SIG-M5 treated with dmso at 0.1 percent for 504 hours (cell line): Measurements from ENCODE around the gene AP2A1.

ENCODE experiments used
- DNase-seq: peaks from one replicate; lab custom pipeline; 2025; ENCODE audit not compliant: unreplicated experiment; lab: John Stamatoyannopoulos, UW

The AP2A1 gene

DNA sequence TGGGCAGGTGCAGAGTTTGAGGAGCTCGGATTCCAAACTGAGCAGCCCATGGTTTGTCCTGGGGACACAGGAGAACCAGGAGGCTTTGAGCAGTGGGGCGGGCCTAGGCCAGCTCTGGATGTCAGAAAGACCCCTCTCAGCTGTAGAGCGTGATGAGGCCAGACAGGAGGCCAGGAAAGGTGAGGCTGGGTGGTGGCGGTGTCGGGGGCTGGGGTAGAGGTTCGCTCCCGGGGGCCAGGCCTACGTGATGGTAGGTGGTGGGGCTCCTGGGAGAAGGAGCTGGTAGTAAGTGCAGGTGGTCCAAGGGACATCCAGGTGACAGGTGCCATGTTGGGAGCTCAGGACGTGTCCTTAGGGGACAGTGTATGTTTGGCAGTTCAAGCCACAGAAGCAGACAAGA, 70.6 kb downstream of the AP2A1 start:
- DNase-seq = no peak

DNA sequence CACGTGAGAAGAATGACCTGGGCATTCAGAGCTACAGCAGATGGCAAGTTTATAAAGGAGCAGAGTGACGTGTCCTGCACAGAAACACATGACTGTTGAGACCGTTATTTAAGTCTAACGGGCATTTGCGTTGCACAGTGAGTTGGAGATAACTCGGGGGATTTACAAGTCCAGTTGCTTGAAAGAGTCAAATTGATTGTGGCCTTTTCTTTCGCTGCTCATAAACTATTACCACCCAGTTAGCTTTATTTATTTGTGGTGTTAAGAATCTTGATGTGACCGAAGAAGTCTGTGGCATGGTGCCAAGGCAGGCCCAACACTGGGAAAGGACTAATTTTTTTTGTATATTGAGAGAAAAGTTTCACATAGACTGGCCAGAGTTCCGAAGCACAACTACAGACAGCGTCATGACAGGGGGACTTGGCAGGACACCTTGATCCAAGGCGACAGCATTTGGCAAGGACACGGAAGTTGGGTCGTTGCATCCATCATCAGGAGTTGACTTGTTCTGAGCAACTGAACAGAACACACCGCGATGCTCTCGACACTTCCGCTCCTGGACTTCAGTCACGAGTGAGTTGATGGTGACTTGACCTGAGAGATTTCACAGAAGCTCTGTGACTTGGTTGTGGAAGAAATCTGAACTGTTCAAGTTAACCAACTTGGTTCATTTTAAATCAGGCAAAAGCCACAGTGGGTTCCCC, 72.2 kb downstream of the AP2A1 start:
- DNase-seq = no peak

DNA sequence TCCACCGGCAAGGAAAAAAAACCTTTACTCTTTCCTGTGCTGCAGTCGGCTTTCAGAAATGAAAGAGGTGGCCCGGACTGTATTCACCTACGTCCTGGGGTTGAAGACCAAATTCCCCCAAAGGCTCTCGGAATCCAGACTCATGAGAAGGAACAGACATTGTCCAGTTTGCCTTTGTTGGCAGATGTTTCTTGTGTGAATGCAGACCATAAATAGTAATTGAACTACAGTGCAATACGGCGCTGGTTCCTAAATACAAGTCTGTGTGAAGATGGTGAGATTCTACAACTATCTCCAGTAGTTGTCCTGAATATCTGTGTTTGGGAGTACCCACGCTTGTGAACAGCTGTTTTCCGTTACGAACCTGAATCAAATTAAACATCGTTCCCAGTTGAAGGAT, 72.9 kb downstream of the AP2A1 start:
- no peak for DNase-seq

DNA sequence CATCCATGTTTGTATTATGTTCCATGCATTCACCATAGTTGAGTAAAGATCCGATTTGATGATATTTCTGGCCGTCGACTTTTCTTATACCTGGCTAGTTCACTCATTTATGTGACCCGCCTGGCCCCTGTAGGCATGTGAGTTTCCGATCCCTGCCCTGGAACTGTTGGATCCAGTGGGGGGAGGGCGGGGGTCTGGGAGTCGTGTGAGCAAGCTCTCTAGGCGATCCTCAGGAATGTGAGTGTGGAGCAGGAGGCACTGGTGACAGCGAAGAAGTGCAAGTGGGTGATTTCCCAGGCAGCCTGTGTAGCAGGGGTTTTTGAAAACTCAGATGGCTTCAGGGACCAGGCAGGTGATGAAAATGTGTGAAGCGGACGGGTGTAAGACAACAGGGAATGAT, 73.5 kb downstream of the AP2A1 start:
- DNase-seq = no peak

DNA sequence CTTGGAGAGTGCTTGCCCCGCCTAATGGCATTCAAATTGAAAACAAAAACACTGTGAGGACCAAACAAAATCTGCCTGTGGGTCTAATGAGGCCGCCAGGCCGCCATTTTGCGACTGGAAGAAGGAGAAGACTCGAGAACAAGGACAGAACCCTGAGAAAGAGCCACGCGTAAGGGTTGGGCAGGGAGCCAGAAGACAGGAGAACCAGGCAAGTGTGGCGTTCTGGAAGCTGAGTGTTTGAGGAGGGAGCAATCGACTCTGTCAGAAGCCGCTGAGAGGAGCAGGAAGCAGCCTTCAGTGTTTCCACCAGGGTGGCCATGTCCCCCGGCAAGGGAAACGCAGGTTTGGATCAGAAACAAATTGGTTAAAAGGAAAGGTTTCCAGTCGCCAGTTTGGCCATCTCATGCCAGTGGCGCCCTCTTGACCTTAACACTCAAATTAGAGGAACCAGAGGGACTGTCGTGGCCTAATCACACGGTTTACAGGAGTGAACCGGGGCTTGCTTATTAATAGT, 74.0 kb downstream of the AP2A1 start:
- DNase-seq = no peak

DNA sequence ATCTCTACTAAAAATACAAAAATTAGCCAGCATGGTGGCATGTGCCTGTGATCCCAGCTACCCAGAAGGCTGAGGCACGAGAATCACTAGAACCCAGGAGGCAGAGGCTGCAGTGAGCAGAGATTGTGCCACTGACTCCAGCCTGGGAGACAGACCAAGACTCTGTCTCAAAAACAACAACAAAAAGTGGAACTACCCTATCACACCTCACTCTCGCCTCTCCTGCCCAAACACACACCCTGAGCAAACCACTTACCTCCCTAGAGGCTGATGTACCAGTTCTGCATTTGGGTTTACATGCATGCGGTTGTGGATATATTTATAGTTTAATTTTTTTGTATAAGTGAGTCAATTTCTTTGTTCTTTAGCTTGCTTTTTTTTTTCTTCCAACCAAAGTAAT, 76.5 kb downstream of the AP2A1 start:
- no peak for DNase-seq

DNA sequence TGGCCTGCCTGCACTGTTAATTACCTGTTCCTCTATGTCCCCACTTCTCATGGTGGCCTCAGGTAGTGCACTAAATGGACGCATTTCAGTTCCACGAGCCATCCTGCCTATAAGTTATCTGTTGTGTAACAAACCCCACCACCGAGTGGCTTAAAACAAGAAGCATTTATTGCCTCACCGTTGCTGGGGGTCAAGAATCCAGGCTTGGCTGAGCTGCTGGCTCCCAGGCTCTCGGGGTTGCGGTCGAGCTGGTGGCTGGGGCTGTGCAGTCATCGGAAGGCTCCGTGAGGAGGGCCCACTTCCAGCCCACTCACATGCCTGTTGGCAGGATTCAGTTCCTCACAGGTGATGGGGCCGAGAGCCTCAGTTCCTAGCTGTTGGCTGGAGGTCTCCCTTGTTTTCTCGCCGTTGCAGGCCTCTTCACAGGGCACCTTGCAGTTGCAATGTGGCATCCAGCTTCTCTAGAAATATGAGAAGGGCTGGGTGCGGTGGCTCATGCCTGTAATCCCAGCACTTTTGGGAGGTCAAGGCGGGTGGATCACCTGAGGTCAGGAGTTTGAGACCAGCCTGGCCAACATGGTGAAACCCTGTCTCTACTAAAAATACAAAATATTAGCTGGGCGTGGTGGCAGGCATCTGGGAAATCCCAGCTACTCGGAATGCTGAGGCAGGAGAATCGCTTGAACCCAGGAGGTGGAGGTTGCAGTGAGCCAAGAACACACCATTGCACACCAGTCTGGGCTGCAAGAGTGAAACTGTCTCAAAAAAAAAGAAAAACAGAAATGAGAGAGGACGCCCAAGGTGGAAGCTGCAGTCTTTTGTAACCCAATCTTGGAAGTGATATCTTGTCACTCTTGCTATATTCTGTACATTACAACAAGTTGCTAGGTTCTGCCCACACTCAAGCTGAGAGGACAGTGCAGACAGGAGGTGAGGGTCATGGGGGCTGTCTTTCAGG, 77.6 kb downstream of the AP2A1 start:
- peak; percentile 81 for DNase-seq

DNA sequence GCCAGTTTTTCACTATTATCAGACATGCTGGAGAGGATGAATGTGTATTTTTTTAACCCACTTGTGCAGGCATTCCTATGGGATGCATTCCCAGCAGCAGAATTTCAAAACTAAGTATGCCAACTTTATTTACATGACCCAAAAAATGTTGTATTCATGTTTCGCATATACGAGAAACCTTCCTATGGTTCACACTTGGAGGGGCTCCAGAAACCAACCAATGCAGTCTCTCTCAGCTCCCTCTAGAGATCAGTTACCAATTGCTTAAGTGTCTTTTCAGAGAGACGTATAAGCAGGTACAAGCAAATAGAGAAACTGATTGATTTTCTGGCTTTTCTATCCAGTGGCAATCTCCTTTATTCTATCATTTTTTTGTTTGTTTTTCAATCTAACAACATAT, 78.6 kb downstream of the AP2A1 start:
- no peak for DNase-seq

DNA sequence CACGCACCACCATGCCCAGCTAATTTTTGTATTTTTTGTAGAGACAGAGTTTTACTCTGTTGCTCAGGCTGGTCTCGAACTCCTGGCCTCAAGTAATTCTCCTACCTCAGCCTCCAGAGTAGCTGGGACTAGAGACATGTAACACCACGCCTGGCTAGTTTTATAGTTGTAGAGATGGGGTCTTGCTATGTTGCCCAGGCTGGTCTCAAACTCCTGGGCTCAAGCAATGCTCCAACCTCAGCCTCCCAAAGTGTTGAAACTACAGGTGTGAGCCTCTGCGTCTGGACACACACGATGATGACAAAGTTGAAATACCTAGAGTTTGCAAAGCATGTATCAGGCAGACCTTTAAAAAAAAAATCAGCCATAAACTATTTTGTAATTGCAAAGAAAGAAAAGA, 79.6 kb downstream of the AP2A1 start:
- DNase-seq = no peak

DNA sequence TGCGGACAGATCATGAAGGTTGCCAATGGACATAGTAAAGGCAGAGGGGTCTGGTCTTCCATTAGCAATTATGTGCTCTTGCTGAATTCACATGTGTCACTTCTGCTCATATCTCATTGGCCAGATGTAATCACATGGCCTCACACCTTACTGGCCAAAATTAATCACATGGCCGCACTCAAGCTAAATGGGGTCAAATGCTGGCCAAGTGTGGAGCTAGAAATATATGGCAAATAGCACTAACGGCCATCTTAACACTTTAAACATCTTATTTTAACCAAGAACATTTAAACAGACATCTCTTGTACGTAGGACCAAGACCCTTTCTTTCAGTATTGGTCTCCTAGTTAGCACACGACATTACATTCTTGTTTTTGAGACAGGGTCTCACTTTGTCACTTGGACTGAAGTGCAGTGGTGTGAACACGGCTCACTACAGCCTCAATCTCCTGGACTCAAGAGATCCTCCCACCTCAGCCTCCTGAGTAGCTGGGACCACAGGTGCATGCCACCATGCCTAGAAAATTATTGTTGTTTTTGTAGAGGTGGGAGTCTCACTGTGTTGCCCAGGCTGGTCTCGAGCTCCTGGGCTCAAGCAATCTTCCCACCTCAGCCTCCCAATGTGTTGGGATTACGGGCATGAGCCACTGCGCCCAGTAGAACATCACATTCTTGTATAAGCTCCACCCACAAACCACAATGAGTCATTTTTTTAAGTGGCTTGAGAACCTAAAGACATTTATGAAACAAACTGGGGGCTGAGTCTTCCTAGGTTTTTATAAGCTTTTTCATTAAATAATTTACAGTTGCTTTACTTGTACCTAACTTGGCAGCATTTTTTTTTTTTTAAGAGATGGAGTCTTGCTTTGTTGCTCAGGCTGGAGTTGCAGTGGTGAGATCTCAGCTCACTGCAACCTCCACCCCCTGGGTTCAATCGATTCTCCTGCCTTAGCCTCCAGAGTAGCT, 81.2 kb downstream of the AP2A1 start:
- peak; percentile 74 for DNase-seq

DNA sequence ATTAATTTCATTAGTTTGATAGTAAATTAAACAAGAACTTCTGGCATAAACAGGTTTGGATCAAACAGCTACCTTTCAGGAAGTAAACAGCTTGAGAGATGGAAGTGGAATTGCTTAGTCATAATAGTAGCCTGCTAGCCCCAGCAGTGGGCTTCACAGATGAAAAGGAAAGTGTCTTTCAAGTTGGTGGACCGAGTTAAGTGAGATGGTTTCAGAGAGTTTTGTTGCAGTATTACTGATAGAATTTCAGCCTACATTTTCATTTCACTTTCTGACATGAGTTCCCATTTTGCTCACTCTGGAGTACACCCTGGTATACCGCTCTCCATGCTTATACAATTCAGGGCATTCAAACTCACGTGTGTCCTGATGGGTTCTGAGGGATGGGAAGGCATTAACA, 82.1 kb downstream of the AP2A1 start:
- no peak for DNase-seq

DNA sequence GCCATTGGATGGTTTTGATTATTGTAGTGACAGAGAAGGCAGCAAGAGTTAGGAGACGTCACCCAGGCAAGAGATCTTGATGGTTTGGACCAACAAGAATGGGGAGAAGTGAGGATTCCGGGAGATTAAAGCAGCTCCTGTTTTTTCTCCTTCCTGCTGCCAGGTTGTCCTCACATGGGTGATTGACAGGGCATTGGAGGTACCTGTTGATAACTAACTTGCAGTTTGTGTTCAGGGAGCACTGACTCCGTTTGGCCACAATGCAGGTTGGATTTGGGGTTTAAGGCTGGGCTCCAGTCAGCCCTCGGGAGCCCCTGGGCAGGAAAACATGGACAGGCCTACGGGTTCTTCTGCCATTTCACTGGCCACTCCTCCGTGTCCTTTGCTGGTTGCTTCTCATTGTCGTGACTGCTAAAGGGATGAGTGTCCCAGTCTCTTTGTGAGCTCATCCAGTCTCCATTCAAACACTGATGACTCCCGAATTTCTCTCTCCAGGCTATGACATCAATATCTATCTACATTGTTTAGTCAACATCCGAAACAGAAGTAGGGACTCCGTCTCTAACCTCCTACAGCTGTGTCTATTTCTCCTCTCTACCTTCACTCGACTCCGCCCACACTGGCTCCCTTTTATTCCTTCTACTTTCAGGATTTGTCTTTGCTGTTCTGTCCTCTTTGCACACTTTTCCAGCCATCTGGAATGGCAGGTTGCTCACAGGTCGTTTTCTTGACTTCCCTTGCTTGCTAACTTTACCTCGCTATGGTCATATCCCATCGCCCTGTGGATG, 82.8 kb downstream of the AP2A1 start:
- no peak for DNase-seq

DNA sequence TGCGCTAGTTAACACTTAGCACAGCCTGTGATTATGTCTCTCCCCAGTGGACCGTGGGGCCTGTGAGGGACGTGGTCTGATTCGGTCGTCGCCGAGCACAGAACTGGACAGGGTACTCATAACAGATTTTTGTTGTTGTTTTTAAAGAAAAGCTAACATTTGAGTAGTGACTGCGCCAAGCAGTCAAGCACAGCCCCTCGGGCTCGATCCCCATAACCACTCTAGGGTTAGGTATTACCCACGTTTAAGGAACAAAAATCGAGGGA, 83.4 kb downstream of the AP2A1 start:
- no peak for DNase-seq

DNA sequence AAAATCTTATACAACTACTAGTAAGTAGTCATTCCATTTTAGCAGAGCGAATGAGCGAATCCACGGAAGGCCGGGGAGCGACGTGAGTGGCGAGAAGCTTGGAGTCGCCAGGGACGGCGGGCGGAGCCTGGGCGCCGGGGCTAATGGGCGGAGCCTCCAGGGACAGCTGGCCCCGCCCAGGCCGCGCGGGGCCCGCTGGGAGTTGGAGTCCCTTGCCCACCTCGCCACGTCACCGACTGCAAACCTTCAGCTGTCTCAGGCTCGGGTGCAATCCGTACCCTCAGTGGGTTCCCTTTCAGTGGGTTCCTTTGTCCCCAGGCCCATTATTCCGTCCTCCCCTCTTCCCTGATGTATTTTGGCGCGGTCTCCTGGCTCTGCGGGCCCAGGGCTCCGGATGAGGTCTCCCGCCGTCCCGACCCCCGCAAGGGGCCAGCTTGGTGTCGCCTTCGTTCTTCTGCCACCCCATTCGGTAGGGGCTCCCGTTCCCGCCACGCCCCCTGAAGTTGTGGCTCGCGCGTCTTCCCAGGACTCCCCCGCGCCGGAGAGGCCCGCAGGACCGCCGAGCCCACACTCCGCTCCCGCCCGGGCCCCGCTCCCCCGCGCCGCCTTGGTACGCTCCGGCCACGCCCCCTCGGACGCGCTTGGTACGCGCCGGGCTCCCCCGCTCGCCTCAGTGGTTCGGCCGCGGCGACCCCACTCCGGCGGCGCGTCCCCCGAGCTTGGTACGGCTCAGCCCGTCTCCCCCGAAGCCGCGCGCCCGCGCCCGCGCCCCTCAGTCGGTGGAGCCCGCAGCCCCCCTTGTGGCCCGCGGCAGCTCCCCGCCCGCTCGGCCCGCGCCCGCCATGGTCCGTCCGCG, 83.9 kb downstream of the AP2A1 start, which contains the start of gene PTOV1:
TSS of gene PTOV1 (plus strand) at position 673 of the 856 bp plus-strand sequence.
- DNase-seq = peak; percentile 89

DNA sequence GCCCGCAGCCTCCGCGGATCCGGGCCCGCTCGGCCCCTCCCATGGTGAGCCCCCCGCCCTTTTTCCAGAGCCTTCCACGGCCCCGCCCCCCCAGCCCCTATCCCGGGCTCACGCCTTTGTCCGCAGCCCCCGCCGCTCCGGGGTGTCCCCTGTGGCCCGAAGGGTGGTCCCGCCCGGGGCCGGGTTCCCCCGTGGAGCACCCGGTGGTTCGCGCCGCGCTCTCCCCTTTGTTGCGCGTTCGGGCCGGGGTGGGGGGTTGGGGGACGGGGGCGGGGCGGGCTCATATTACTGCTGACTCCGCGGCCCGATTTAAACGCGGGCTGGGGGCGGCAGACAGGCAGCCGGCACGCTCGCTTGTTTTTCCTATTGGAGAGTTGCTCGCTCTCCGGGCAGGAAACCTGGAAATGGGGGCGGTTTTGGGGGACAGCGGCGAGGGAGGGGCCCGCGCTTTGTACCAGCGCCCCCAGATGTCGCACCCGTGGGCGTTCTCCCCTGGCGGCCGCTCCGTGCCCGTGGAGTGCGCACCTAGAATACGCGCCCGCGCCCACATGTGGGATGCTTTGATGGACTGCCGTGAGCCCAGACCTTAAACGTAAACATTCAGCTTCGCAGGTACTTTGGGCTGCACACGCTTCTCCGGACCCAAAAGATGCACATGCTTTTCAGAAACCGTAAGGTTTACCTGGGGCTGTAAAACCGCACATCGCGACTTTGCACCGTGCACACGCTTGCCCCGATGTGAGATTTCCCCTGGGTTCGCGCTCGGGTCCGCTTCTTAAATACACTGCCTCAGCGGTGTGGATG, 84.9 kb downstream of the AP2A1 start:
- no peak for DNase-seq

DNA sequence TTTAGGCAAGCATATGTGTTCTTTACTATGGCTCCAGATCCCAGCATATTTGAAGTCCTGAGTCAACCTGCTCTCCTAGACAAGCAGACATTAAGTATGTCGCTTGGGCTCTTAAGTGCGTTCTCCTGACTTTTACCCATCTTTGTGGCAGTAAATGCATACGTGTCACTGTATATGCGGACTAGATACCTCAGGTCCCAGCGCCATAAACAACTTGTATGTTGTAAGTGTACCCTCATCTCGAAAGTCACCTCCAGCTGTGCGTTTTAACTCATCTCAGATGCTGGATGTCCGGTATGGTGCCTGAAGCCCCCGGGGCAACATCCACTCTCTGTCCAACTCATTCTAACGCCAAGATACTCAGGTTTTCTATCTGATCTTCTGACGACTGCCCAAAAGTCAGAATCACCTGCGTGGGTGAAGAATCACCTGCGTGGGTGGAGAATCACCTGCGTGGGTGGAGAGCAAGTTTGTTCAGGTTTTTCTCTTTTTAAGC, 85.9 kb downstream of the AP2A1 start:
- no peak for DNase-seq

DNA sequence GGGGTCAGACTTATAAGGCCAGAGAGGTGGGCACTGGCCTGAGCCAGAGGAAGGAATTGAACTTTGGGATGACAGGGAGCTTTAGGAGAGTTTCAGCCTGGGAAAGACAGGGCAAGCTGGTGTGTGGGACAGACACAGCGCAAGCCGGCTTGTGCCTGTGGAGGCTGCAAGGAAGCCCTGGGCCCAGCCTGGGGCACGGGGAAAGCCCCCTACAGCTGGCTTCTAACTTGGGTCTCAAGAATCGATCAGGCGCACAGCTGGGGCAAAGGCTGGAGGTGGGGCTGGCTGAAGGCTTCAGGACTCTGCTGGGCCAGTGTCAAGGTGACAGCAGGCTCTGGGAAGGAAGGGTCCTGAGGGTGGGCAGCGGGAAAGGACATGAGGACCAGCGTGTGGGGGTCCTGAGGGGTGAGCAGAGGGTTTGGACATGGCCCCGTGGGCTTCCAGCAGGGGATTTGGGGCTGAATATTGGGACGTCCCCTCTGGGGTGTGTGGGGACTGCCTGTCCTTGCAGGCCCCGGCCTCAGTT, 87.1 kb downstream of the AP2A1 start:
- DNase-seq = no peak
